B cell (primary cell): ENCODE results near the gene ZNF687. TPM values are rescaled to one million over a fixed set of nuclear protein-coding genes. Genes with fewer than 3 reads are reported as not detected.

ENCODE experiments used
- ATAC-seq: fragments of 200-7000 bp; cut with Tn5 transposase; one replicate; pipeline ENCODE4 v1.10.0; 2021; ENCODE audit warnings: low read depth, mild to moderate bottlenecking, moderate number of reproducible peaks, moderate library complexity
- CTCF ChIA-PET: fragments of 350-600 bp; sonication (Branson Sonifier 250); formaldehyde crosslinking; loops from one replicate; lab custom pipeline; 2021; ENCODE audit warnings: antibody characterized with exemption, inconsistent platforms; lab: Charles Lee
- POLR2A ChIA-PET: fragments of 350-600 bp; sonication (Branson Sonifier 250); formaldehyde crosslinking; loops from one replicate; lab custom pipeline; 2021; ENCODE audit warnings: antibody characterized with exemption; lab: Charles Lee
- DNase-seq: peaks from one replicate; pipeline ENCODE4 v3.0.0; 2013
- H2AFZ ChIP-seq: 2 replicates; pipeline ENCODE4 v1.6.1; 2012; ENCODE audit warnings: mild to moderate bottlenecking, low read depth, low read length; ENCODE audit not compliant: insufficient read depth, poor library complexity, severe bottlenecking
- H3K27ac ChIP-seq, 2 donors: 1 replicate in 1 of 2; 2 replicates in 1 of 2; pipeline ENCODE4 v1.5.1; 2012 to 2013; ENCODE audit warnings: low read length in 2 of 2, mild to moderate bottlenecking in 2 of 2, moderate library complexity in 1 of 2
- H3K27me3 ChIP-seq, 4 experiments: fragments of 200-600 bp in 1 of 4; sonication (generic) in 1 of 4; replicated peaks in 1 of 4; 1 replicate in 2 of 4; 2 replicates in 2 of 4; pipeline versions ENCODE4 v1.6.1 to v1.7.0; 2013 to 2016; ENCODE audit warnings: low read length in 3 of 4, mild to moderate bottlenecking in 2 of 4, mixed read lengths in 1 of 4, moderate library complexity in 1 of 4; ENCODE audit not compliant: insufficient read depth in 4 of 4, control insufficient read depth in 3 of 4; ENCODE audit errors: control extremely low read depth in 1 of 4
- H3K36me3 ChIP-seq, 2 experiments: replicated peaks in 1 of 2; 1 replicate in 1 of 2; 2 replicates in 1 of 2; pipeline versions ENCODE4 v1.6.1 to v1.7.1; 2013; ENCODE audit warnings: low read length in 1 of 2; ENCODE audit not compliant: insufficient read depth in 2 of 2, control insufficient read depth in 1 of 2; ENCODE audit errors: control extremely low read depth in 1 of 2, extremely low read depth in 1 of 2
- H3K4me1 ChIP-seq, 2 donors: fragments of 200-600 bp in 1 of 2; sonication (generic) in 1 of 2; 1 replicate in 1 of 2; 2 replicates in 1 of 2; pipeline versions ENCODE4 v1.5.1 to v1.6.1; 2013 to 2017; ENCODE audit warnings: low read length in 2 of 2; ENCODE audit not compliant: control insufficient read depth in 2 of 2, insufficient read depth in 2 of 2
- H3K4me2 ChIP-seq: replicated peaks from 2 replicates; pipeline ENCODE3; 2012; ENCODE audit warnings: mild to moderate bottlenecking, low read depth, low read length; ENCODE audit not compliant: poor library complexity, severe bottlenecking
- H3K4me3 ChIP-seq, 5 experiments: fragments of 200-600 bp in 1 of 5; sonication (generic) in 1 of 5; 1 replicate in 3 of 5; 2 replicates in 2 of 5; pipeline versions ENCODE4 v1.5.1 to v1.7.0; 2011 to 2016; ENCODE audit warnings: low read length in 4 of 5, mild to moderate bottlenecking in 4 of 5, low read depth in 2 of 5, control low read depth in 1 of 5, moderate library complexity in 1 of 5; ENCODE audit not compliant: insufficient read depth in 1 of 5; ENCODE audit errors: control extremely low read depth in 1 of 5, extremely low read depth in 1 of 5
- H3K79me2 ChIP-seq: fragments of 200-600 bp; sonication (generic); one replicate; pipeline ENCODE4 v1.6.0; 2016; ENCODE audit warnings: low read length; ENCODE audit not compliant: control insufficient read depth, insufficient read depth
- H3K9ac ChIP-seq: fragments of 200-600 bp; sonication (generic); 2 replicates; pipeline ENCODE4 v1.6.1; 2017; ENCODE audit warnings: mild to moderate bottlenecking, low read length, moderate library complexity
- H3K9me3 ChIP-seq, 3 donors: one replicate each; pipeline versions ENCODE4 v1.6.1 to v1.7.1; 2013; ENCODE audit warnings: low read length in 2 of 3; ENCODE audit not compliant: control insufficient read depth in 2 of 3, insufficient read depth in 1 of 3; ENCODE audit errors: control extremely low read depth in 1 of 3
- H4K20me1 ChIP-seq: 2 replicates; pipeline ENCODE4 v1.6.0; 2012; ENCODE audit warnings: mild to moderate bottlenecking, low read length; ENCODE audit not compliant: insufficient read depth, control insufficient read depth, poor library complexity, severe bottlenecking
- H3K27ac Mint-ChIP-seq: one replicate; pipeline ENCODE4 v1.8.0; 2021; ENCODE audit warnings: mixed read lengths
- H3K27me3 Mint-ChIP-seq: one replicate; pipeline ENCODE4 v1.8.0; 2021; ENCODE audit warnings: mixed read lengths
- H3K4me1 Mint-ChIP-seq: one replicate; pipeline ENCODE4 v1.8.0; 2021; ENCODE audit warnings: mixed read lengths
- H3K4me3 Mint-ChIP-seq: one replicate; pipeline ENCODE4 v1.8.0; 2021; ENCODE audit warnings: mixed read lengths
- H3K9me3 Mint-ChIP-seq: one replicate; pipeline ENCODE4 v1.8.0; 2022; ENCODE audit warnings: mixed read lengths; ENCODE audit not compliant: insufficient read depth
- EZH2 ChIP-seq: IDR thresholded peaks from 2 replicates; pipeline ENCODE4 v1.6.1; 2012; ENCODE audit warnings: borderline replicate concordance, low read depth, mild to moderate bottlenecking, moderate library complexity, low read length; ENCODE audit not compliant: insufficient read depth, poor library complexity, severe bottlenecking
- WGBS: methylation state at CpG from one replicate; pipeline ENCODE4 v1.1.5; 2013; ENCODE audit warnings: missing lambda C conversion rate; ENCODE audit not compliant: insufficient coverage; 5-methylcytosine and 5-hydroxymethylcytosine counted together
- intact Hi-C: fragments of 100-400 bp; cut with micrococcal nuclease; formaldehyde crosslinking; loops from one replicate; pipeline ENCODE4 v1.10.0; 2022
- polyA plus RNA-seq: library from polyadenylated mRNA; depleted of rRNA; stranded (reverse); fragments of >200 nt; gene quantifications from 2 replicates; pipeline ENCODE4 v1.2.3, GENCODE V29; 2012
- total RNA-seq, 2 donors: library from RNA; stranded (reverse); fragments of 120-200 nt in 1 of 2; gene quantifications; 1 replicate in 1 of 2; 2 replicates in 1 of 2; pipeline versions ENCODE4 v1.2.3 to v1.2.4, GENCODE V29; 2013 to 2022
- TF ChIP-seq, protein P1 (sequence below): fragments of 200-600 bp; IDR thresholded peaks from one replicate; pipeline ENCODE4 v1.8.0; 2022; ENCODE audit warnings: antibody characterized with exemption, mild to moderate bottlenecking

Gene ZNF687
- total and polyA plus RNA-seq, 2 donors (not counting 1 experiment from before 2014, with no cell fraction given): 29.1 to 49.6 TPM

DNA sequence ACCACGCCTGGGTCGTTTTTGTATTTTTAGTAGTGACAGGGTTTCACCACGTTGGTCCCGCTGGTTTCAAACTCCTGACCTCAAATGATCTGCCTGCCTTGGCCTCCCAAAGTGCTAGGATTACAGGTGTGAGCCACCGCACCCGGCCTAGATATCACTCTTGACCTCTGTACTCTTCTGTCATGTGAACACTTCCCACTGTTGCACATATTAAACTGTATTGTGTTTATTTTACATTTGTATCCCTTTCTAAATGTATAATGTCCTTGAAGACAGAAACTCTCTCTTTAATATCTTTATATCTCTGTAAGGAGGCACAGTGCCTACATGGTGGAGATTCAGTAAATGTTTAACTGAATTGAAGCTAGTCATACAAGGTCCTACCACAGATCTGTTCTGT, 46.9 kb upstream of the ZNF687 start:
- H3K27ac Mint-ChIP-seq: no peak overlapping the region

DNA sequence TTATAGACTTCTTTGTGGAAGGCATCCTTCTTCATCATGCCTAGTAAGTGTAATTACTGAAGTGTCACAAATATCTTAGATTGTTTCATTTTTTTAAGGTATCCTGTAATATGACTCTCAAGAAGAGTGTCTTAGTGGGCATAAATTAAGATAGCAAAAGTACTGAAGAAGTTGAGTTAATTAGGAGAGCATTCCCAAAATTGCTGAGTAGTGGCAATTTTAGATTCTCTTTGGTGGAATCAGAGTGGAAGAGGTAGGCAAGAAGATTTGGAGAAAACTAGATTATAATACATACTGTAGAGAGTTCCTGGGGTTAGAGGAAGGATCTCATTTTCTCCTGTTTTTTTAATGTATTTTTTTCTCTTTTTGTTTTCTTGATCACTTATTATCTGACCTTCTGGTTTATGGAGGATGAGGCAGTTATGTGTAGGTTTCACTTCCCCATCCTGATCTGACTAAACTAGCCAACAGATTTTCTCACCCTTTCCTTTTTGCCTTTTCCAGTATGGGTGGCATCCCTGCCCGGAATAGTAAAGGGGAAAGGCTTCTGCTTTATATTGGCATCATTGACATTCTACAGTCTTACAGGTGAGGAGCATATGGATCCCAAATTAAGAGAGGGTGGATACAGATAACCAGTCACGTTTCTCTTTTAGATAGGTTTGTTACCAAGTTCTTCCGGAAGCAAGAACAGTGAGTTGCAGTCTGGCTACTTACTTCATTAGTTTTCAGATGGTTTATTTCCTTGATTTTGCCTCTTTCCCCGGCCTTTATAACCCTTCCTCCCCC, 44.2 kb upstream of the ZNF687 start:
- H3K9me3 ChIP-seq: no peaks in the 10 kb centered on the region
- peak overlapping the region; percentile 80 for H3K27ac Mint-ChIP-seq
- peaks cover 5% of the 10 kb centered on the region for H3K79me2 ChIP-seq
- ChIA-PET POLR2A (no interaction called here), CTCF (interaction anchor here (0.9 to 1.2 kb wide), 2 partner anchors 100 to 138 kb away, joined by 3 read pairs; no protein-coding TSS in a partner anchor)
- peaks cover 13 to 82% of the 10 kb centered on the region in 2 experiments for H3K36me3 ChIP-seq
- no peak overlapping the region for H3K9ac ChIP-seq
- peak; percentile 31 for DNase-seq
- no peak overlapping the region for H2AFZ ChIP-seq
- peaks cover 4 to 9% of the 10 kb centered on the region in 2 donors for H3K4me1 ChIP-seq
- no peaks in the 10 kb centered on the region for H3K9me3 Mint-ChIP-seq
- no peaks in the 10 kb centered on the region for H3K27me3 ChIP-seq
- H3K4me2 ChIP-seq: no peak overlapping the region
- no peak overlapping the region for H3K4me3 Mint-ChIP-seq
- intact Hi-C loops: no loop called here
- WGBS: no CpG with 5 or more reads among the region's 4 CpGs
- H3K27me3 Mint-ChIP-seq: no peaks in the 10 kb centered on the region
- ATAC-seq: peak; percentile 41
- H3K4me3 ChIP-seq: no peak overlapping the region
- H4K20me1 ChIP-seq: no peaks in the 10 kb centered on the region
- peaks cover 9% of the 10 kb centered on the region for H3K4me1 Mint-ChIP-seq
- peak overlapping the region in 1 of 2 donors; percentile 14 for H3K27ac ChIP-seq
- no peak for TF ChIP-seq EZH2
- TF ChIP-seq, protein P1, sequence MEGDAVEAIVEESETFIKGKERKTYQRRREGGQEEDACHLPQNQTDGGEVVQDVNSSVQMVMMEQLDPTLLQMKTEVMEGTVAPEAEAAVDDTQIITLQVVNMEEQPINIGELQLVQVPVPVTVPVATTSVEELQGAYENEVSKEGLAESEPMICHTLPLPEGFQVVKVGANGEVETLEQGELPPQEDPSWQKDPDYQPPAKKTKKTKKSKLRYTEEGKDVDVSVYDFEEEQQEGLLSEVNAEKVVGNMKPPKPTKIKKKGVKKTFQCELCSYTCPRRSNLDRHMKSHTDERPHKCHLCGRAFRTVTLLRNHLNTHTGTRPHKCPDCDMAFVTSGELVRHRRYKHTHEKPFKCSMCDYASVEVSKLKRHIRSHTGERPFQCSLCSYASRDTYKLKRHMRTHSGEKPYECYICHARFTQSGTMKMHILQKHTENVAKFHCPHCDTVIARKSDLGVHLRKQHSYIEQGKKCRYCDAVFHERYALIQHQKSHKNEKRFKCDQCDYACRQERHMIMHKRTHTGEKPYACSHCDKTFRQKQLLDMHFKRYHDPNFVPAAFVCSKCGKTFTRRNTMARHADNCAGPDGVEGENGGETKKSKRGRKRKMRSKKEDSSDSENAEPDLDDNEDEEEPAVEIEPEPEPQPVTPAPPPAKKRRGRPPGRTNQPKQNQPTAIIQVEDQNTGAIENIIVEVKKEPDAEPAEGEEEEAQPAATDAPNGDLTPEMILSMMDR: no peak

More for the DNA sequence above, 46.9 kb upstream of the ZNF687 start:
- Histone ChIP-seq H3K27me3 (no peaks in the 10 kb centered on the region), H3K79me2 (peaks cover 8% of the 10 kb centered on the region), H3K9ac (no peak overlapping the region), H3K27ac (no peak overlapping the region), H3K4me3 (no peak overlapping the region), H3K4me2 (no peak overlapping the region), H3K4me1 (peaks cover 4 to 9% of the 10 kb centered on the region in 2 donors), H3K9me3 (no peaks in the 10 kb centered on the region), H4K20me1 (no peaks in the 10 kb centered on the region), H2AFZ (no peak overlapping the region), H3K36me3 (peaks cover 21 to 86% of the 10 kb centered on the region in 2 experiments)
- no peaks in the 10 kb centered on the region for H3K9me3 Mint-ChIP-seq
- ATAC-seq: no peak
- intact Hi-C loops: no loop called here
- H3K4me3 Mint-ChIP-seq: no peak overlapping the region
- H3K27me3 Mint-ChIP-seq: no peaks in the 10 kb centered on the region
- no peak for TF ChIP-seq EZH2
- TF ChIP-seq, protein P1: no peak
- DNase-seq: no peak
- ChIA-PET POLR2A (no interaction called here), CTCF (no interaction called here)
- WGBS: 100% methylated on average over 4 of the region's 6 CpGs
- peaks cover 9% of the 10 kb centered on the region for H3K4me1 Mint-ChIP-seq
